Mononuclear cell (primary cell): ENCODE data around the gene RPS8. TPM values are rescaled to one million over a fixed set of nuclear protein-coding genes. Genes with fewer than 3 reads are reported as not detected.
"Not testable (repeated sequence)": the region's sequence is repeated elsewhere in the genome, so short reads cannot be mapped to it uniquely, and the experiment has no call there.

ENCODE experiments used
- H3K27me3 ChIP-seq: 2 replicates; pipeline ENCODE4 v1.6.0; 2011; ENCODE audit warnings: low read length, control low read depth; ENCODE audit not compliant: insufficient read depth
- H3K4me1 ChIP-seq: 2 replicates; pipeline ENCODE4 v1.5.1; 2011; ENCODE audit warnings: mild to moderate bottlenecking, low read length, control low read depth; ENCODE audit not compliant: insufficient read depth
- H3K4me3 ChIP-seq: 2 replicates; pipeline ENCODE4 v1.5.1; 2011; ENCODE audit warnings: mild to moderate bottlenecking, low read length, moderate library complexity
- H3K9me3 ChIP-seq: 2 replicates; pipeline ENCODE4 v1.5.1; 2011; ENCODE audit warnings: low read depth, mild to moderate bottlenecking, control low read depth, low read length
- total RNA-seq: library from RNA; depleted of rRNA; stranded (reverse); fragments of >200 nt; gene quantifications from one replicate; pipeline ENCODE4 v1.2.3, GENCODE V29; 2012

Gene RPS8
- total RNA-seq, 1 donor = 2,122 TPM

- Histone ChIP-seq H3K27me3 (no peaks in the 10 kb centered on the region), H3K9me3 (no peaks in the 10 kb centered on the region), H3K4me3 (peak overlapping the region; percentile 47), H3K4me1 (peaks cover 39% of the 10 kb centered on the region)
Measured at GRCh38 chr1:44819196-44819607, 43.9 kb downstream of the RPS8 start.

- Histone ChIP-seq H3K9me3 (no peaks in the 10 kb centered on the region), H3K4me1 (peaks cover 34% of the 10 kb centered on the region), H3K27me3 (no peaks in the 10 kb centered on the region), H3K4me3 (peak overlapping the region; percentile 47)
Measured at GRCh38 chr1:44819608-44820327, 44.4 kb downstream of the RPS8 start.

- Histone ChIP-seq H3K4me1 (peaks cover 26% of the 10 kb centered on the region), H3K4me3 (peak overlapping the region; percentile 47), H3K9me3 (no peaks in the 10 kb centered on the region), H3K27me3 (no peaks in the 10 kb centered on the region)
Measured at GRCh38 chr1:44820328-44821239, 45.2 kb downstream of the RPS8 start.

GRCh38 chr1:44821240-44821715 lies 45.9 kb downstream of the RPS8 start:
- no peaks in the 10 kb centered on the region for H3K9me3 ChIP-seq
- H3K27me3 ChIP-seq = no peaks in the 10 kb centered on the region

GRCh38 chr1:44822131-44822701 lies 46.9 kb downstream of the RPS8 start:
- H3K27me3 ChIP-seq = no peaks in the 10 kb centered on the region
- H3K4me1 ChIP-seq = peaks cover 38% of the 10 kb centered on the region
- no peak overlapping the region for H3K4me3 ChIP-seq
- no peaks in the 10 kb centered on the region for H3K9me3 ChIP-seq

More at GRCh38 chr1:44821240-44821715, 45.9 kb downstream of the RPS8 start:
- no peak overlapping the region for H3K4me3 ChIP-seq
- H3K4me1 ChIP-seq = peaks cover 29% of the 10 kb centered on the region

GRCh38 chr1:44822981-44823451 lies 47.7 kb downstream of the RPS8 start:
- Histone ChIP-seq H3K27me3 (no peaks in the 10 kb centered on the region), H3K9me3 (no peaks in the 10 kb centered on the region), H3K4me3 (no peak overlapping the region), H3K4me1 (peaks cover 38% of the 10 kb centered on the region)

GRCh38 chr1:44824392-44824791 lies 49.1 kb downstream of the RPS8 start:
- peaks cover 26% of the 10 kb centered on the region for H3K4me1 ChIP-seq
- H3K9me3 ChIP-seq, H3K4me3 ChIP-seq, H3K27me3 ChIP-seq: not testable (repeated sequence)

- Histone ChIP-seq H3K27me3 (no peaks in the 10 kb centered on the region), H3K4me1 (peaks cover 23% of the 10 kb centered on the region), H3K4me3 (no peak overlapping the region), H3K9me3 (no peaks in the 10 kb centered on the region)
Measured at GRCh38 chr1:44826375-44827196, 51.2 kb downstream of the RPS8 start.

- H3K4me1 ChIP-seq = peaks cover 23% of the 10 kb centered on the region
- H3K27me3 ChIP-seq = no peaks in the 10 kb centered on the region
- no peak overlapping the region for H3K4me3 ChIP-seq
- H3K9me3 ChIP-seq = no peaks in the 10 kb centered on the region
Measured at GRCh38 chr1:44827197-44828002, 52.1 kb downstream of the RPS8 start.

GRCh38 chr1:44828003-44828651 lies 52.8 kb downstream of the RPS8 start:
- no peaks in the 10 kb centered on the region for H3K27me3 ChIP-seq
- H3K9me3 ChIP-seq = no peaks in the 10 kb centered on the region
- H3K4me3 ChIP-seq = no peak overlapping the region
- peaks cover 23% of the 10 kb centered on the region for H3K4me1 ChIP-seq

Other genes starting within 250 kb of the RPS8 start
- 0.52 TPM for gene TMEM53, start 101.1 kb upstream of the RPS8 start, total RNA-seq
- 30.0 TPM for gene ARMH1, start 100.8 kb upstream of the RPS8 start, total RNA-seq
- not detected for gene RNU5D-1, start 44.4 kb upstream of the RPS8 start, total RNA-seq
- 0.21 TPM for gene KIF2C, start 35.7 kb upstream of the RPS8 start, total RNA-seq
- 0.21 TPM for gene BEST4, start 12.6 kb downstream of the RPS8 start, total RNA-seq
- 224 TPM for gene PLK3, start 24.8 kb downstream of the RPS8 start, total RNA-seq
- gene DYNLT4, start 31.8 kb downstream of the RPS8 start, total RNA-seq = 4.6 TPM
- gene BTBD19, start 33.0 kb downstream of the RPS8 start, total RNA-seq = 8.7 TPM
- 0.52 TPM for gene PTCH2, start 67.7 kb downstream of the RPS8 start, total RNA-seq
- gene EIF2B3, start 211.1 kb downstream of the RPS8 start, total RNA-seq = 8.0 TPM
- gene HECTD3, start 235.8 kb downstream of the RPS8 start, total RNA-seq = 10.1 TPM
- 21.7 TPM for gene UROD, start 236.7 kb downstream of the RPS8 start, total RNA-seq